SU-DHL-6 (cell line): ENCODE measurements around the gene NPY5R.

Experiments used
- CTCF ChIP-seq: fragments of 200-600 bp; sonication (generic); IDR thresholded peaks from one replicate; pipeline ENCODE4 v1.5.1; 2017; ENCODE audit warnings: antibody characterized with exemption, mild to moderate bottlenecking, low read length, moderate library complexity; ENCODE audit not compliant: insufficient read depth, poor library complexity, severe bottlenecking
- EZH2phosphoT487 ChIP-seq: fragments of 200-600 bp; sonication (generic), shearing (Covaris generic); conservative IDR thresholded peaks from 2 replicates; pipeline ENCODE4 v1.6.1; 2018; ENCODE audit warnings: mild to moderate bottlenecking, antibody characterized with exemption, low read length, moderate library complexity, mixed read lengths

DNA sequence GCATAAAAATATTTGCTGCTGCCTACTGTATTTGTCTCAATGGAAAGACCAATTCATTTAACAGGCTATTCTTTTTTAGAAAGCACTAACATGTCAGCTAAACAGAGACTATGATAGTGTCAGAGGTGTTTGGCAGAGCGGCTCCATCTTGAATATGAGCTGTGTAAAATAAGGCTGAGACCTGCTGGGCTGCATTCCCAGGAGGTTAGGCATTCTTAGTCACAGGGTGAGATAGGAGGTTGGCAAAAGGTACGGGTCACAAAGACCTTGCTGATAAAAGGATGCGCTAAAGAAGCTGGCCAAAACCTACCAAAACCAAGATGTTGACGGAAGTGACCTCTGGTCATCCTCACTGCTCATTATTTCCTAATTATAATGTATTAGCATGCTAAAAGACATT is 41.8 kb downstream of the NPY5R start:
- TF ChIP-seq CTCF (no peak), EZH2phosphoT487 (no peak)
